Posterior vena cava (tissue), 2 donors: ENCODE measurements around the gene SHROOM3. TPM values are rescaled to one million over a fixed set of nuclear protein-coding genes. Genes with fewer than 3 reads are reported as not detected.

Source experiments
- DNase-seq: peaks from one replicate; pipeline ENCODE4 v3.0.0-alpha.2; 2020; ENCODE audit warnings: low spot score
- intact Hi-C, 2 donors: fragments of 100-400 bp; cut with DNase I; formaldehyde crosslinking; loops; one replicate each; pipeline versions ENCODE4 v1.14.1 to v1.14.2; 2022 to 2023
- total RNA-seq, 2 donors: library from RNA; stranded (reverse); fragmentation: NEBNext Ultra II Directional; extraction: Animal tissue kit (Norgen Biotek cat#: 25700); gene quantifications; one replicate each; pipeline ENCODE4 v1.2.1, GENCODE V29; 2021
- donor health status: DM: yes; HTN: yes; CAD: no.
- donor health status: DM: yes; HTN: yes; CAD: no.

The SHROOM3 gene
- total RNA-seq, 2 donors from 2014 or later, result 71.4 to 77.8 TPM

- no peak for DNase-seq
- intact Hi-C loops, result no loop called here
These were observed 53.4 kb downstream of the SHROOM3 start for GRCh38 chr4:76488455-76488854.

- intact Hi-C loops, result no loop called here
- DNase-seq, result no peak
These were observed 54.1 kb downstream of the SHROOM3 start for GRCh38 chr4:76488888-76489685.

- intact Hi-C loops, result no loop called here
- DNase-seq, result no peak
These were observed 54.7 kb downstream of the SHROOM3 start for GRCh38 chr4:76489686-76490161.

- no peak for DNase-seq
These were observed 57.0 kb downstream of the SHROOM3 start for GRCh38 chr4:76492055-76492454.

GRCh38 chr4:76494243-76494642, 59.2 kb downstream of the SHROOM3 start:
- no peak for DNase-seq
- intact Hi-C loops, result no loop called here

More at GRCh38 chr4:76492055-76492454, 57.0 kb downstream of the SHROOM3 start:
- intact Hi-C loops, result no loop called here

- intact Hi-C loops, result loop anchor here in 1 of 2 donors (5.0 kb wide), 1 partner anchor 63 kb away; no protein-coding TSS in a partner anchor
- DNase-seq, result no peak
These were observed 60.0 kb downstream of the SHROOM3 start for GRCh38 chr4:76494871-76495590.

GRCh38 chr4:76498550-76498949, 63.5 kb downstream of the SHROOM3 start:
- no peak for DNase-seq
- intact Hi-C loops, result loop anchor here in 1 of 2 donors (5.0 kb wide), 1 partner anchor 66 kb away; no protein-coding TSS in a partner anchor

GRCh38 chr4:76499461-76499860, 64.4 kb downstream of the SHROOM3 start:
- intact Hi-C loops, result loop anchor here in 1 of 2 donors (5.0 kb wide), 1 partner anchor 67 kb away; no protein-coding TSS in a partner anchor

GRCh38 chr4:76502886-76503285, 67.9 kb downstream of the SHROOM3 start:
- no peak for DNase-seq
- intact Hi-C loops, result loop anchor here in 1 of 2 donors (5.0 kb wide), 1 partner anchor 71 kb away; no protein-coding TSS in a partner anchor

More at GRCh38 chr4:76499461-76499860, 64.4 kb downstream of the SHROOM3 start:
- DNase-seq, result no peak

- DNase-seq, result no peak
These were observed 69.8 kb downstream of the SHROOM3 start for GRCh38 chr4:76504613-76505465.

GRCh38 chr4:76511947-76512346, 76.9 kb downstream of the SHROOM3 start:
- intact Hi-C loops, result loop anchor here in 1 of 2 donors (10.0 kb wide), 1 partner anchor 233 kb away; no protein-coding TSS in a partner anchor
- no peak for DNase-seq

More at GRCh38 chr4:76504613-76505465, 69.8 kb downstream of the SHROOM3 start:
- intact Hi-C loops, result loop anchor here in 1 of 2 donors (5.0 kb wide), 1 partner anchor 73 kb away; no protein-coding TSS in a partner anchor

GRCh38 chr4:76513482-76513881, 78.5 kb downstream of the SHROOM3 start:
- intact Hi-C loops, result loop anchor here in 1 of 2 donors (10.0 kb wide), 1 partner anchor 231 kb away; no protein-coding TSS in a partner anchor
- DNase-seq, result no peak

- intact Hi-C loops, result loop anchor here in 1 of 2 donors (10.0 kb wide), 1 partner anchor 231 kb away; no protein-coding TSS in a partner anchor
- no peak for DNase-seq
These were observed 79.1 kb downstream of the SHROOM3 start for GRCh38 chr4:76514087-76514486.

- DNase-seq, result no peak
- intact Hi-C loops, result loop anchor here in 1 of 2 donors (5.0 to 10.0 kb wide), 2 partner anchors 91 to 229 kb away; no protein-coding TSS in a partner anchor
These were observed 81.2 kb downstream of the SHROOM3 start for GRCh38 chr4:76515975-76516843.

- intact Hi-C loops, result loop anchor here in 1 of 2 donors (5.0 to 10.0 kb wide), 2 partner anchors 89 to 227 kb away; no protein-coding TSS in a partner anchor
These were observed 83.2 kb downstream of the SHROOM3 start for GRCh38 chr4:76518241-76518640.

GRCh38 chr4:76523593-76523992, 88.6 kb downstream of the SHROOM3 start:
- intact Hi-C loops, result loop anchor here in 1 of 2 donors (10.0 kb wide), 1 partner anchor 231 kb away; no protein-coding TSS in a partner anchor
- no peak for DNase-seq

More at GRCh38 chr4:76518241-76518640, 83.2 kb downstream of the SHROOM3 start:
- no peak for DNase-seq

GRCh38 chr4:76525751-76526150, 90.7 kb downstream of the SHROOM3 start:
- no peak for DNase-seq
- intact Hi-C loops, result loop anchor here in 1 of 2 donors (10.0 kb wide), 1 partner anchor 229 kb away; no protein-coding TSS in a partner anchor
